Stomach (tissue), 4 donors: ENCODE data around the gene URB1.

Source experiments
- POLR2A ChIP-seq, 4 donors: fragments of 450-650 bp; IDR thresholded peaks; one replicate each; pipeline ENCODE4 v1.6.1; 2016; ENCODE audit warnings: antibody characterized with exemption in 4 of 4, control low read depth in 2 of 4, mild to moderate bottlenecking in 1 of 4, moderate library complexity in 1 of 4
- TF ChIP-seq, protein P1 (sequence below), 7 experiments: fragments of 450-650 bp in 4 of 7; fragments of 200-600 bp in 3 of 7; sonication (generic) in 3 of 7; IDR thresholded peaks; one replicate each; pipeline ENCODE4 v1.5.1; 2016 to 2019; ENCODE audit warnings: antibody characterized with exemption in 7 of 7, control low read depth in 2 of 7, mild to moderate bottlenecking in 1 of 7

DNA sequence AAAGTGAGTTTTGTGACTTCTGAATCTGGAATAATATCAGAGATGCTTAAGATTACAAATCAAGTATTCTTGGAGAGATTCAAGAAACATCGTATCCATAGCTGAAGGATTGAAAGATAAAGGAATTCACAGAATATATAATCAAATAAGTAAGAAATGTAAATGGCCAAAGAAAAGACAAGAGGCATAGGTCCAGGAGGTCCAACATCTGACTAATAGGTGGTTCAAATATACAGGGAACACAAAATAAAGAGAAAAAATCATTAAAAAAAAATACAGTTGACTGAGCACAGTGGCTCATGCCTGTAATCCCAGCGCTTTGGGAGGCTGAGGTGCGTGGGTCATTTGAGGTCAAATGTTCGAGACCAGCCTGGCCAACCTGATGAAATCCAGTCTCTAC is 107.3 kb downstream of the URB1 start:
- TF ChIP-seq, protein P1, sequence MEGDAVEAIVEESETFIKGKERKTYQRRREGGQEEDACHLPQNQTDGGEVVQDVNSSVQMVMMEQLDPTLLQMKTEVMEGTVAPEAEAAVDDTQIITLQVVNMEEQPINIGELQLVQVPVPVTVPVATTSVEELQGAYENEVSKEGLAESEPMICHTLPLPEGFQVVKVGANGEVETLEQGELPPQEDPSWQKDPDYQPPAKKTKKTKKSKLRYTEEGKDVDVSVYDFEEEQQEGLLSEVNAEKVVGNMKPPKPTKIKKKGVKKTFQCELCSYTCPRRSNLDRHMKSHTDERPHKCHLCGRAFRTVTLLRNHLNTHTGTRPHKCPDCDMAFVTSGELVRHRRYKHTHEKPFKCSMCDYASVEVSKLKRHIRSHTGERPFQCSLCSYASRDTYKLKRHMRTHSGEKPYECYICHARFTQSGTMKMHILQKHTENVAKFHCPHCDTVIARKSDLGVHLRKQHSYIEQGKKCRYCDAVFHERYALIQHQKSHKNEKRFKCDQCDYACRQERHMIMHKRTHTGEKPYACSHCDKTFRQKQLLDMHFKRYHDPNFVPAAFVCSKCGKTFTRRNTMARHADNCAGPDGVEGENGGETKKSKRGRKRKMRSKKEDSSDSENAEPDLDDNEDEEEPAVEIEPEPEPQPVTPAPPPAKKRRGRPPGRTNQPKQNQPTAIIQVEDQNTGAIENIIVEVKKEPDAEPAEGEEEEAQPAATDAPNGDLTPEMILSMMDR (IDR thresholded peaks at IDR 0.05), result no peak
- no peak for TF ChIP-seq POLR2A (IDR thresholded peaks at IDR 0.05)
